WERI-Rb-1 (cell line): Measurements from ENCODE around the gene TBCK.

Experiments
- DNase-seq: peaks from one replicate; pipeline ENCODE4 v3.0.0-alpha.2; 2020
- H3K27ac ChIP-seq: fragments of 250-450 bp; sonication (Bioruptor Pico); 2 replicates; pipeline ENCODE4 v1.5.1; 2020; ENCODE audit warnings: mild to moderate bottlenecking, moderate library complexity
- H3K27me3 ChIP-seq: fragments of 250-450 bp; sonication (Bioruptor Pico); 2 replicates; pipeline ENCODE4 v1.5.1; 2021; ENCODE audit warnings: mild to moderate bottlenecking, low read depth, moderate library complexity; ENCODE audit not compliant: insufficient read depth, severe bottlenecking
- H3K36me3 ChIP-seq: fragments of 250-450 bp; sonication (Bioruptor Pico); 2 replicates; pipeline ENCODE4 v1.5.1; 2020; ENCODE audit warnings: mild to moderate bottlenecking, moderate library complexity
- H3K4me3 ChIP-seq: 2 replicates; pipeline ENCODE4 v1.5.1; 2011; ENCODE audit warnings: low read depth, mild to moderate bottlenecking, control low read depth, low read length
- H3K9me3 ChIP-seq: fragments of 250-450 bp; sonication (Bioruptor Pico); 2 replicates; pipeline ENCODE4 v1.5.1; 2021; ENCODE audit warnings: mild to moderate bottlenecking, moderate library complexity; ENCODE audit not compliant: severe bottlenecking
- CTCF ChIP-seq: IDR thresholded peaks from 2 replicates; pipeline ENCODE4 v1.5.1; 2011; ENCODE audit warnings: low read depth, mild to moderate bottlenecking, control low read depth, inconsistent platforms, low read length

TBCK gene

GRCh38 chr4:106340774-106341173 is 24.8 kb upstream of the TBCK start:
- DNase-seq, result no peak
- Histone ChIP-seq H3K36me3 (peaks cover 36% of the 10 kb centered on the region), H3K9me3 (no peaks in the 10 kb centered on the region), H3K27me3 (no peaks in the 10 kb centered on the region), H3K4me3 (no peak overlapping the region), H3K27ac (no peak overlapping the region)
- TF ChIP-seq CTCF, result no peak

DNA sequence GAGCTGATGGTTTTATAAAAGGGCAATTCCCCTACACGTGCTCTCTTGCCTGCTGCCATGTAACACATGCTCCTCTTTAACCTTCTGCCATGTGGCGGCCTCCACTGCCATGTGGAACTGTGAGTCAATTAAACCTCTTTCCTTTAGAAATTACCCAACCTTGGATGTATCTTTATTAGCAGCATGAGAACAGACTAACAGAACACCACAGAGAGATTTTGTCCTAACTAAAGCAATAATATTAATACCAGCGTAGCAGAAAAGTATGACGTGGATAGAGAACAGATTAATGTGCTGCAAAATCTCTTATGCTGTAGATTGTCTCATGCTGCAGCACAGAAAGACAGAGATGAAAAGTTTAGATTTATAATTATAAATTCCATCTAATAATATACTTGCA is 23.4 kb upstream of the TBCK start:
- H3K27me3 ChIP-seq, result no peaks in the 10 kb centered on the region
- no peak for DNase-seq
- H3K36me3 ChIP-seq, result peaks cover 42% of the 10 kb centered on the region
- H3K9me3 ChIP-seq, result no peaks in the 10 kb centered on the region
- H3K4me3 ChIP-seq, result no peak overlapping the region
- no peak overlapping the region for H3K27ac ChIP-seq
- TF ChIP-seq CTCF, result no peak

GRCh38 chr4:106338671-106339070 is 22.7 kb upstream of the TBCK start:
- Histone ChIP-seq H3K36me3 (peaks cover 45% of the 10 kb centered on the region), H3K9me3 (no peaks in the 10 kb centered on the region), H3K4me3 (no peak overlapping the region), H3K27me3 (no peaks in the 10 kb centered on the region), H3K27ac (no peak overlapping the region)
- TF ChIP-seq CTCF, result no peak
- DNase-seq, result no peak

DNA sequence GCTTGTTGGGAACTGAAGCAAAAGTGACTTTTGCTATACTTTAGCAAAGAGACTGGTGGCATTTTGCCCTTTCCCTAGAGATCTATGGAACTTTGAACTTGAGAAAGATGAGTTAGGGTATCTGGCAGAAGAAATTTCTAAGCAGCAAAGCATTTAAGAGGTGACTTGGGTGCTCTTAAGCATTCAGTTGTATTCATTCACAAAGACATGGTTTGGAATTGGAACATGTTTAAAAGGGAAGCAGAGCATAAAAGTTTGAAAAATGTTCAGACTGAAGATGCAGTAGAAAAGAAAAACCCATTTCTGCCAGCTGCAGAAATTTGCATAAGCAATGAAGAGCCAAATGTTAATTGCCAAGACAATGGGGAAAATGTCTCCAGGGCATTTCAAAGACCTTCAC is 21.9 kb upstream of the TBCK start:
- Histone ChIP-seq H3K36me3 (peaks cover 50% of the 10 kb centered on the region), H3K9me3 (no peaks in the 10 kb centered on the region), H3K27ac (no peak overlapping the region), H3K27me3 (no peaks in the 10 kb centered on the region), H3K4me3 (no peak overlapping the region)
- no peak for TF ChIP-seq CTCF
- no peak for DNase-seq

- no peak for TF ChIP-seq CTCF
- no peak overlapping the region for H3K27ac ChIP-seq
- H3K36me3 ChIP-seq, result peaks cover 55% of the 10 kb centered on the region
- no peaks in the 10 kb centered on the region for H3K9me3 ChIP-seq
- no peak overlapping the region for H3K4me3 ChIP-seq
- no peak for DNase-seq
- H3K27me3 ChIP-seq, result no peaks in the 10 kb centered on the region
Measured at GRCh38 chr4:106336618-106337017, 20.6 kb upstream of the TBCK start.

- no peak overlapping the region for H3K4me3 ChIP-seq
- no peaks in the 10 kb centered on the region for H3K9me3 ChIP-seq
- DNase-seq, result no peak
- H3K27me3 ChIP-seq, result no peaks in the 10 kb centered on the region
- H3K27ac ChIP-seq, result no peak overlapping the region
- peaks cover 58% of the 10 kb centered on the region for H3K36me3 ChIP-seq
- TF ChIP-seq CTCF, result no peak
Measured at GRCh38 chr4:106334741-106335470, 18.9 kb upstream of the TBCK start.
